Naive thymus-derived CD8-positive, alpha-beta T cell (primary cell): ENCODE results near the gene ACBD3. TPM values are rescaled to one million over a fixed set of nuclear protein-coding genes. Genes with fewer than 3 reads are reported as not detected.
A peak's percentile ranks its signal among the peaks of the same experiment; 100 is the strongest.

Source experiments
- ATAC-seq, 2 donors: fragments of 150-1000 bp; cut with Tn5 transposase in 1 of 2; sonication (Bioruptor Pico), chemical (Tn5 transposase) in 1 of 2; 1 replicate in 1 of 2; 2 replicates in 1 of 2; pipeline ENCODE4 v1.10.0; 2021; ENCODE audit warnings: mild to moderate bottlenecking in 2 of 2, moderate library complexity in 2 of 2
- POLR2A ChIA-PET: fragments of 350-600 bp; sonication (Branson Sonifier 250); formaldehyde crosslinking; loops from one replicate; lab custom pipeline; 2021; ENCODE audit warnings: antibody characterized with exemption; lab: Charles Lee
- DNase-seq, 10 donors: peaks; one replicate each; pipeline versions ENCODE4 v3.0.0 to v3.0.0-alpha.2; 2020 to 2022
- H3K27ac Mint-ChIP-seq, 10 donors: one replicate each; pipeline ENCODE4 v1.8.0; 2020 to 2022; ENCODE audit warnings: mild to moderate bottlenecking in 10 of 10, mixed read lengths in 10 of 10, moderate library complexity in 4 of 10, inconsistent platforms in 1 of 10
- H3K27me3 Mint-ChIP-seq, 5 donors: one replicate each; pipeline ENCODE4 v1.8.0; 2021 to 2022; ENCODE audit warnings: mixed read lengths in 5 of 5
- H3K36me3 Mint-ChIP-seq, 3 donors: one replicate each; pipeline ENCODE4 v1.8.0; 2020 to 2022; ENCODE audit warnings: mixed read lengths in 3 of 3, mild to moderate bottlenecking in 2 of 3, inconsistent platforms in 1 of 3
- H3K4me1 Mint-ChIP-seq, 4 donors: one replicate each; pipeline ENCODE4 v1.8.0; 2021 to 2022; ENCODE audit warnings: mixed read lengths in 4 of 4
- H3K4me3 Mint-ChIP-seq, 10 donors: one replicate each; pipeline ENCODE4 v1.8.0; 2020 to 2022; ENCODE audit warnings: mild to moderate bottlenecking in 10 of 10, mixed read lengths in 10 of 10, moderate library complexity in 6 of 10, inconsistent platforms in 1 of 10
- H3K9me3 Mint-ChIP-seq, 9 donors: one replicate each; pipeline ENCODE4 v1.8.0; 2020 to 2022; ENCODE audit warnings: mixed read lengths in 9 of 9, mild to moderate bottlenecking in 3 of 9, inconsistent platforms in 1 of 9, moderate library complexity in 1 of 9
- polyA plus RNA-seq, 3 donors: library from polyadenylated mRNA; unstranded; fragments of 300-500 nt; fragmentation: Illumina TruSeq; gene quantifications; one replicate each; pipeline ENCODE4 v1.2.3, GENCODE V29; 2021
- total RNA-seq, 8 experiments: library from RNA in 2 of 8; stranded (reverse) in 2 of 8; gene quantifications; one replicate each; pipeline ENCODE4 v1.2.3 and lab custom pipeline; 2021 to 2026

ACBD3 gene
- total and polyA plus RNA-seq, 5 experiments from 2014 or later = 11.2 to 33.2 (median 16.1) TPM

GRCh38 chr1:226129230-226129629, 57.3 kb downstream of the ACBD3 start:
- no peak overlapping the region for H3K27ac Mint-ChIP-seq
- H3K4me1 Mint-ChIP-seq = peaks cover 7 to 60% (median 12%) of the 10 kb centered on the region in 4 donors
- POLR2A ChIA-PET = interaction anchor here (1.4 kb wide), 1 partner anchor 68 kb away, joined by 5 read pairs; no protein-coding TSS in a partner anchor
- H3K9me3 Mint-ChIP-seq = no peaks in the 10 kb centered on the region
- DNase-seq = no peak
- H3K4me3 Mint-ChIP-seq = no peak overlapping the region
- no peaks in the 10 kb centered on the region for H3K36me3 Mint-ChIP-seq
- H3K27me3 Mint-ChIP-seq = peaks cover 0 to 6% (median 0%) of the 10 kb centered on the region in 5 donors
- ATAC-seq = no peak

- DNase-seq (peak in 1 of 10 donors; percentile 30), ATAC-seq (no peak)
- Mint-ChIP-seq H3K4me3 (no peak overlapping the region), H3K9me3 (no peaks in the 10 kb centered on the region), H3K27me3 (peaks cover 0 to 6% (median 0%) of the 10 kb centered on the region in 5 donors), H3K4me1 (peaks cover 12 to 62% (median 17%) of the 10 kb centered on the region in 4 donors), H3K27ac (peak overlapping the region in 1 of 10 donors; percentile 34), H3K36me3 (no peaks in the 10 kb centered on the region)
- POLR2A ChIA-PET = no interaction called here
Measured at GRCh38 chr1:226128487-226129075, 58.0 kb downstream of the ACBD3 start.

GRCh38 chr1:226126824-226127569, 59.5 kb downstream of the ACBD3 start:
- peaks cover 0 to 6% (median 0%) of the 10 kb centered on the region in 5 donors for H3K27me3 Mint-ChIP-seq
- no peaks in the 10 kb centered on the region for H3K36me3 Mint-ChIP-seq
- ATAC-seq (no peak), DNase-seq (peak in 1 of 10 donors; percentile 30)
- peak overlapping the region in 1 of 10 donors; percentile 65 for H3K4me3 Mint-ChIP-seq
- POLR2A ChIA-PET = interaction anchor here (2.6 kb wide), 1 partner anchor 17 kb away, joined by 5 read pairs; no protein-coding TSS in a partner anchor
- H3K9me3 Mint-ChIP-seq = no peaks in the 10 kb centered on the region
- H3K4me1 Mint-ChIP-seq = peaks cover 17 to 61% (median 29%) of the 10 kb centered on the region in 4 donors
- peak overlapping the region in 1 of 10 donors; percentile 62 for H3K27ac Mint-ChIP-seq

- no peak overlapping the region for H3K27ac Mint-ChIP-seq
- H3K36me3 Mint-ChIP-seq = no peaks in the 10 kb centered on the region
- ATAC-seq (no peak), DNase-seq (peak in 1 of 10 donors; percentile 13)
- peaks cover 0 to 6% (median 0%) of the 10 kb centered on the region in 5 donors for H3K27me3 Mint-ChIP-seq
- H3K4me3 Mint-ChIP-seq = no peak overlapping the region
- POLR2A ChIA-PET = interaction anchor here (0.6 to 4.6 kb wide), 10 partner anchors 16 to 126 kb away, joined by 3 to 30 read pairs (median 4); partner anchors contain the start of genes H3-3A and SDE2
- H3K4me1 Mint-ChIP-seq = peaks cover 17 to 60% (median 33%) of the 10 kb centered on the region in 4 donors
- H3K9me3 Mint-ChIP-seq = no peaks in the 10 kb centered on the region
Measured at GRCh38 chr1:226125831-226126230, 60.7 kb downstream of the ACBD3 start.

- Mint-ChIP-seq H3K27ac (peak overlapping the region in 9 of 10 donors; percentile 6 to 86 (median 63)), H3K36me3 (no peaks in the 10 kb centered on the region), H3K4me1 (peaks cover 17 to 62% (median 37%) of the 10 kb centered on the region in 4 donors), H3K4me3 (peak overlapping the region in 2 of 10 donors; percentile 7 to 12), H3K27me3 (peaks cover 0 to 6% (median 0%) of the 10 kb centered on the region in 5 donors), H3K9me3 (no peaks in the 10 kb centered on the region)
- DNase-seq = peak; percentile 70 to 91 (median 85)
- POLR2A ChIA-PET = interaction anchor here (0.7 to 4.6 kb wide), 9 partner anchors 15 to 183 kb away, joined by 3 to 30 read pairs (median 4); partner anchors contain the start of genes H3-3A, LIN9 and SDE2
- ATAC-seq = peak; percentile 12 to 22
Measured at GRCh38 chr1:226125097-226125630, 61.4 kb downstream of the ACBD3 start.

GRCh38 chr1:226123591-226124471, 62.7 kb downstream of the ACBD3 start:
- Mint-ChIP-seq H3K9me3 (no peaks in the 10 kb centered on the region), H3K27me3 (peaks cover 0 to 6% (median 0%) of the 10 kb centered on the region in 5 donors), H3K4me1 (peaks cover 17 to 73% (median 37%) of the 10 kb centered on the region in 4 donors), H3K4me3 (peak overlapping the region; percentile 79 to 93 (median 88)), H3K27ac (peak overlapping the region; percentile 58 to 98 (median 94)), H3K36me3 (no peaks in the 10 kb centered on the region)
- no peak for ATAC-seq
- POLR2A ChIA-PET = interaction anchor here (1.4 to 6.3 kb wide), 6 partner anchors 14 to 124 kb away, joined by 4 to 55 read pairs (median 13); partner anchors contain the start of genes H3-3A and SDE2
- DNase-seq = peak in 1 of 10 donors; percentile 45

- Mint-ChIP-seq H3K4me3 (peak overlapping the region; percentile 79 to 93 (median 88)), H3K27me3 (peaks cover 0 to 3% (median 0%) of the 10 kb centered on the region in 5 donors), H3K4me1 (peaks cover 17 to 73% (median 38%) of the 10 kb centered on the region in 4 donors), H3K27ac (peak overlapping the region; percentile 93 to 98 (median 96)), H3K36me3 (no peaks in the 10 kb centered on the region), H3K9me3 (no peaks in the 10 kb centered on the region)
- DNase-seq = peak in 1 of 10 donors; percentile 58
- no peak for ATAC-seq
- POLR2A ChIA-PET = interaction anchor here (0.6 to 6.3 kb wide), 6 partner anchors 13 to 124 kb away, joined by 3 to 55 read pairs (median 12); partner anchors contain the start of genes H3-3A and SDE2
Measured at GRCh38 chr1:226123212-226123560, 63.4 kb downstream of the ACBD3 start.

GRCh38 chr1:226121587-226122400, 64.7 kb downstream of the ACBD3 start:
- Mint-ChIP-seq H3K4me3 (peak overlapping the region; percentile 49 to 89 (median 82)), H3K27me3 (peaks cover 0 to 3% (median 0%) of the 10 kb centered on the region in 5 donors), H3K4me1 (peaks cover 17 to 67% (median 38%) of the 10 kb centered on the region in 4 donors), H3K9me3 (no peaks in the 10 kb centered on the region), H3K27ac (peak overlapping the region in 6 of 10 donors; percentile 36 to 98 (median 84)), H3K36me3 (no peaks in the 10 kb centered on the region)
- DNase-seq (peak; percentile 51 to 87 (median 74)), ATAC-seq (peak; percentile 64 to 69)
- POLR2A ChIA-PET = interaction anchor here (0.7 to 6.3 kb wide), 11 partner anchors 12 to 654 kb away, joined by 3 to 55 read pairs (median 15); partner anchors contain the start of genes H3-3A and SDE2

- peak overlapping the region; percentile 75 to 90 (median 86) for H3K4me3 Mint-ChIP-seq
- H3K4me1 Mint-ChIP-seq = peaks cover 17 to 65% (median 38%) of the 10 kb centered on the region in 4 donors
- H3K36me3 Mint-ChIP-seq = no peaks in the 10 kb centered on the region
- peaks cover 0 to 3% (median 0%) of the 10 kb centered on the region in 5 donors for H3K27me3 Mint-ChIP-seq
- H3K9me3 Mint-ChIP-seq = no peaks in the 10 kb centered on the region
- peak in 2 of 10 donors; percentile 9 to 64 for DNase-seq
- no peak for ATAC-seq
- H3K27ac Mint-ChIP-seq = peak overlapping the region; percentile 74 to 93 (median 85)
- POLR2A ChIA-PET = interaction anchor here (0.6 to 6.3 kb wide), 9 partner anchors 11 to 653 kb away, joined by 3 to 55 read pairs (median 13); partner anchors contain the start of genes H3-3A and SDE2
Measured at GRCh38 chr1:226121049-226121586, 65.4 kb downstream of the ACBD3 start.

GRCh38 chr1:226120398-226120797, 66.1 kb downstream of the ACBD3 start:
- ATAC-seq (no peak), DNase-seq (peak in 1 of 10 donors; percentile 36)
- Mint-ChIP-seq H3K9me3 (no peaks in the 10 kb centered on the region), H3K4me3 (peak overlapping the region; percentile 45 to 90 (median 86)), H3K36me3 (no peaks in the 10 kb centered on the region), H3K27ac (peak overlapping the region in 2 of 10 donors; percentile 86 to 93), H3K27me3 (peaks cover 0 to 2% (median 0%) of the 10 kb centered on the region in 5 donors), H3K4me1 (peaks cover 16 to 60% (median 37%) of the 10 kb centered on the region in 4 donors)
- POLR2A ChIA-PET = interaction anchor here (0.6 to 6.3 kb wide), 9 partner anchors 11 to 652 kb away, joined by 3 to 55 read pairs (median 13); partner anchors contain the start of genes H3-3A and SDE2
